Left renal cortex interstitium (tissue), 4 donors: ENCODE measurements around the gene DDA1. TPM values are rescaled to one million over a fixed set of nuclear protein-coding genes. Genes with fewer than 3 reads are reported as not detected.

Experiments used
- DNase-seq, 4 donors: peaks; one replicate each; pipeline ENCODE4 v3.0.0-alpha.2; 2013; ENCODE audit warnings: low read depth in 4 of 4, low spot score in 2 of 4, missing footprints in 1 of 4
- polyA plus RNA-seq, 4 donors: library from polyadenylated mRNA; unstranded; fragments of 120-200 nt; gene quantifications; one replicate each; pipeline ENCODE4 v1.2.1, GENCODE V29; 2013; ENCODE audit not compliant: insufficient read length in 4 of 4

Gene DDA1
- polyA plus RNA-seq, 4 donors: 31.3 to 48.7 (median 42.8) TPM

- peak in 1 of 4 donors; percentile 66 for DNase-seq
Measured at GRCh38 chr19:17327654-17328516, 18.5 kb downstream of the DDA1 start.

GRCh38 chr19:17328517-17329365 is 19.4 kb downstream of the DDA1 start:
- no peak for DNase-seq

- DNase-seq: no peak
Measured at GRCh38 chr19:17329366-17330261, 20.3 kb downstream of the DDA1 start.

- no peak for DNase-seq
Measured at GRCh38 chr19:17330262-17331044, 21.1 kb downstream of the DDA1 start.

GRCh38 chr19:17331045-17331558 is 21.7 kb downstream of the DDA1 start:
- no peak for DNase-seq

GRCh38 chr19:17332360-17332676 is 23.0 kb downstream of the DDA1 start:
- no peak for DNase-seq

GRCh38 chr19:17332677-17333581 is 23.6 kb downstream of the DDA1 start:
- no peak for DNase-seq

- DNase-seq: no peak
Measured at GRCh38 chr19:17333611-17334413, 24.4 kb downstream of the DDA1 start.

GRCh38 chr19:17334414-17335409 is 25.3 kb downstream of the DDA1 start, which contains the start of gene ANO8:
Gene ANO8 (minus strand): TSS chr19:17334855. CDS start chr19:17334670, 185 bp downstream.
- DNase-seq: peak; percentile 80 to 99 (median 94)

GRCh38 chr19:17335575-17335974 is 26.2 kb downstream of the DDA1 start:
- no peak for DNase-seq

GRCh38 chr19:17336872-17337674 is 27.7 kb downstream of the DDA1 start, which contains the start of gene GTPBP3:
Gene GTPBP3 (plus strand): TSS chr19:17337553. CDS start chr19:17337612, 59 bp downstream.
- DNase-seq: peak; percentile 91 to 97 (median 96)

GRCh38 chr19:17337675-17338432 is 28.5 kb downstream of the DDA1 start:
- DNase-seq: no peak

- DNase-seq: no peak
Measured at GRCh38 chr19:17338433-17339078, 29.2 kb downstream of the DDA1 start.

GRCh38 chr19:17339088-17339741 is 29.9 kb downstream of the DDA1 start:
- no peak for DNase-seq
